Panc1 (cell line): ENCODE measurements around the gene IL19. TPM values are rescaled to one million over a fixed set of nuclear protein-coding genes. Genes with fewer than 3 reads are reported as not detected.

Experiments used
- ATAC-seq: fragments of 200-7000 bp; cut with Tn5 transposase; 2 replicates; pipeline ENCODE4 v1.9.1; 2020; ENCODE audit warnings: mild to moderate bottlenecking, moderate library complexity
- BruUV-seq: library from RNA; stranded (reverse); fragments of 400-500 nt; replicated peaks from 2 replicates; lab custom pipeline; 2021; lab: Mats Ljungman, UMichigan
- CTCF ChIA-PET: fragments of 300-600 bp; sonication (Branson Sonifier 250); formaldehyde crosslinking; loops from one replicate; lab custom pipeline; 2022; ENCODE audit warnings: antibody characterized with exemption; lab: Charles Lee
- POLR2A ChIA-PET: fragments of 300-600 bp; sonication (Branson Sonifier 250); formaldehyde crosslinking; loops from one replicate; lab custom pipeline; 2022; ENCODE audit warnings: antibody characterized with exemption; lab: Charles Lee
- DNase-seq: peaks from one replicate; pipeline ENCODE4 v3.0.0-alpha.2; 2010; ENCODE audit warnings: low read depth, low spot score
- H3K27ac ChIP-seq: 2 replicates; pipeline ENCODE4 v1.5.1; 2011; ENCODE audit warnings: mild to moderate bottlenecking, low read length, inconsistent platforms
- H3K27me3 ChIP-seq: fragments of 200-500 bp; sonication (Bioruptor generic); 2 replicates; pipeline ENCODE4 v1.6.0; 2014; ENCODE audit warnings: low read length, inconsistent platforms; ENCODE audit not compliant: control insufficient read depth, insufficient read depth
- H3K36me3 ChIP-seq: fragments of 200-500 bp; sonication (Bioruptor generic); 2 replicates; pipeline ENCODE4 v1.5.1; 2014; ENCODE audit warnings: inconsistent platforms, mild to moderate bottlenecking, low read length, moderate library complexity; ENCODE audit not compliant: control insufficient read depth, insufficient read depth
- H3K4me1 ChIP-seq: 2 replicates; pipeline ENCODE4 v1.5.1; 2011; ENCODE audit warnings: inconsistent platforms, mild to moderate bottlenecking, low read length, moderate library complexity; ENCODE audit not compliant: control insufficient read depth, insufficient read depth
- H3K4me3 ChIP-seq, 2 experiments: 2 replicates each; pipeline ENCODE4 v1.5.1; 2011 to 2012; ENCODE audit warnings: low read depth in 2 of 2, low read length in 2 of 2, mild to moderate bottlenecking in 2 of 2, inconsistent platforms in 1 of 2, moderate library complexity in 1 of 2
- H3K9me3 ChIP-seq: fragments of 200-500 bp; sonication (Bioruptor generic); 2 replicates; pipeline ENCODE4 v1.5.1; 2014; ENCODE audit warnings: low read depth, mild to moderate bottlenecking, inconsistent platforms, low read length, moderate library complexity; ENCODE audit not compliant: control insufficient read depth, insufficient read depth
- POLR2AphosphoS5 ChIP-seq: IDR thresholded peaks from 2 replicates; pipeline ENCODE4 v1.6.1; 2012; ENCODE audit warnings: mild to moderate bottlenecking, low read depth, low read length, moderate library complexity
- SIN3A ChIP-seq: IDR thresholded peaks from 2 replicates; pipeline ENCODE4 v1.6.1; 2012; ENCODE audit warnings: low read depth, mild to moderate bottlenecking, low read length, moderate library complexity, borderline replicate concordance; ENCODE audit not compliant: insufficient read depth
- TCF7L2 ChIP-seq: IDR thresholded peaks from 2 replicates; pipeline ENCODE4 v1.6.1; 2011; ENCODE audit warnings: mild to moderate bottlenecking, low read depth, low read length, inconsistent platforms
- in situ Hi-C: cut with HindIII; loops from 2 replicates; pipeline ENCODE4 v1.10.0; 2016; ENCODE audit warnings: low sequenced_read_pairs, low pct_unique_long_range_greater_than_20kb
- intact Hi-C: fragments of 100-400 bp; cut with micrococcal nuclease; formaldehyde crosslinking; loops from one replicate; pipeline ENCODE4 v1.10.0; 2022; ENCODE audit not compliant: unreplicated experiment
- total RNA-seq: library from RNA; stranded (reverse); gene quantifications from one replicate; pipeline ENCODE4 v1.2.1, GENCODE V29; 2021; ENCODE audit not compliant: unreplicated experiment
- TF ChIP-seq, protein P1 (sequence below), 2 experiments: IDR thresholded peaks; 2 replicates each; pipeline ENCODE4 v1.6.1; 2011 to 2012; ENCODE audit warnings: low read depth in 2 of 2, control low read depth in 1 of 2, low read length in 1 of 2, mild to moderate bottlenecking in 1 of 2, moderate library complexity in 1 of 2; ENCODE audit not compliant: insufficient read depth in 1 of 2
- TF ChIP-seq, protein P2 (sequence below): fragments of 450-650 bp; IDR thresholded peaks from 2 replicates; pipeline ENCODE4 v1.5.1; 2017; ENCODE audit warnings: mild to moderate bottlenecking

The IL19 gene
- total RNA-seq, 1 experiment from 2014 or later: not detected

DNA sequence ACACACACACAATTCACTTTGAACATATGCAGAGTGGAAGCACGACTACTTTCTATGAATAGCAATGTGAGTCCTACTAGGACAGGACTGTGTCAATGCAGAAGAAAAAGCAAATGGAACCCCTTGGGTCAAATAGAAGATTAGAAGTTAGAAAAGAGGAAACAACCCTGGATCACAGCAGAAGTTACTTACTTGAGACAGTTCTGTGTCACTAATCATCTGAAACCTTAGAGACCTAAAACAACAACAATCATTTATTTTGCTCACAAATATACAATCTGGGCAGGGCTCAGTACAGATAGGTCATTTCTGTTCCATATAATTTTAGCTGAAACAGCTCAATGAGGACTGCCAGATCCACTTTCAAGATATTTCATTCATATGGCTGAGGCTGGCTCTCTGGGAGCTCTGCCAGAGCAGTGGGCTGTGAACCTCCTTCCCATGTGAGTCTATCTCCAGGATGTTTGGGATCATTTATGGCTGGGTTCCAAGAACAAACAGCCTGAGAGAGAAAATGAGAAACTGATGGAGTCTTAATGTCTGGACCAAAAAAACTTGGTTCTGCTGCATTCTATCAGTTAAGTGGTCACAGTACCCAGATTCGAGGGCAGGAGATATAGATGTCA, 44.3 kb downstream of the IL19 start:
- POLR2A ChIA-PET: no interaction called here
- Histone ChIP-seq H3K27me3 (peaks cover 2% of the 10 kb centered on the region; the same call in 1 of the 2 replicates), H3K4me1 (no peaks in the 10 kb centered on the region), H3K9me3 (no peaks in the 10 kb centered on the region), H3K36me3 (no peaks in the 10 kb centered on the region), H3K27ac (no peak overlapping the region), H3K4me3 (no peak overlapping the region)
- CTCF ChIA-PET: no interaction called here
- TF ChIP-seq SIN3A (no peak), POLR2AphosphoS5 (no peak), TCF7L2 (no peak)
- TF ChIP-seq, protein P1, sequence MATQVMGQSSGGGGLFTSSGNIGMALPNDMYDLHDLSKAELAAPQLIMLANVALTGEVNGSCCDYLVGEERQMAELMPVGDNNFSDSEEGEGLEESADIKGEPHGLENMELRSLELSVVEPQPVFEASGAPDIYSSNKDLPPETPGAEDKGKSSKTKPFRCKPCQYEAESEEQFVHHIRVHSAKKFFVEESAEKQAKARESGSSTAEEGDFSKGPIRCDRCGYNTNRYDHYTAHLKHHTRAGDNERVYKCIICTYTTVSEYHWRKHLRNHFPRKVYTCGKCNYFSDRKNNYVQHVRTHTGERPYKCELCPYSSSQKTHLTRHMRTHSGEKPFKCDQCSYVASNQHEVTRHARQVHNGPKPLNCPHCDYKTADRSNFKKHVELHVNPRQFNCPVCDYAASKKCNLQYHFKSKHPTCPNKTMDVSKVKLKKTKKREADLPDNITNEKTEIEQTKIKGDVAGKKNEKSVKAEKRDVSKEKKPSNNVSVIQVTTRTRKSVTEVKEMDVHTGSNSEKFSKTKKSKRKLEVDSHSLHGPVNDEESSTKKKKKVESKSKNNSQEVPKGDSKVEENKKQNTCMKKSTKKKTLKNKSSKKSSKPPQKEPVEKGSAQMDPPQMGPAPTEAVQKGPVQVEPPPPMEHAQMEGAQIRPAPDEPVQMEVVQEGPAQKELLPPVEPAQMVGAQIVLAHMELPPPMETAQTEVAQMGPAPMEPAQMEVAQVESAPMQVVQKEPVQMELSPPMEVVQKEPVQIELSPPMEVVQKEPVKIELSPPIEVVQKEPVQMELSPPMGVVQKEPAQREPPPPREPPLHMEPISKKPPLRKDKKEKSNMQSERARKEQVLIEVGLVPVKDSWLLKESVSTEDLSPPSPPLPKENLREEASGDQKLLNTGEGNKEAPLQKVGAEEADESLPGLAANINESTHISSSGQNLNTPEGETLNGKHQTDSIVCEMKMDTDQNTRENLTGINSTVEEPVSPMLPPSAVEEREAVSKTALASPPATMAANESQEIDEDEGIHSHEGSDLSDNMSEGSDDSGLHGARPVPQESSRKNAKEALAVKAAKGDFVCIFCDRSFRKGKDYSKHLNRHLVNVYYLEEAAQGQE (IDR thresholded peaks at IDR 0.05; ENCODE audit: insufficient read depth in 1 of 2, low read depth in 2 of 2, low read length in 1 of 2): no peak
- TF ChIP-seq, protein P2, sequence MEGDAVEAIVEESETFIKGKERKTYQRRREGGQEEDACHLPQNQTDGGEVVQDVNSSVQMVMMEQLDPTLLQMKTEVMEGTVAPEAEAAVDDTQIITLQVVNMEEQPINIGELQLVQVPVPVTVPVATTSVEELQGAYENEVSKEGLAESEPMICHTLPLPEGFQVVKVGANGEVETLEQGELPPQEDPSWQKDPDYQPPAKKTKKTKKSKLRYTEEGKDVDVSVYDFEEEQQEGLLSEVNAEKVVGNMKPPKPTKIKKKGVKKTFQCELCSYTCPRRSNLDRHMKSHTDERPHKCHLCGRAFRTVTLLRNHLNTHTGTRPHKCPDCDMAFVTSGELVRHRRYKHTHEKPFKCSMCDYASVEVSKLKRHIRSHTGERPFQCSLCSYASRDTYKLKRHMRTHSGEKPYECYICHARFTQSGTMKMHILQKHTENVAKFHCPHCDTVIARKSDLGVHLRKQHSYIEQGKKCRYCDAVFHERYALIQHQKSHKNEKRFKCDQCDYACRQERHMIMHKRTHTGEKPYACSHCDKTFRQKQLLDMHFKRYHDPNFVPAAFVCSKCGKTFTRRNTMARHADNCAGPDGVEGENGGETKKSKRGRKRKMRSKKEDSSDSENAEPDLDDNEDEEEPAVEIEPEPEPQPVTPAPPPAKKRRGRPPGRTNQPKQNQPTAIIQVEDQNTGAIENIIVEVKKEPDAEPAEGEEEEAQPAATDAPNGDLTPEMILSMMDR: no peak
- ATAC-seq (no peak), DNase-seq (no peak)
- intact Hi-C loops: no loop called here
- no TSS peak for BruUV-seq
- in situ Hi-C loops: no loop called here

DNA sequence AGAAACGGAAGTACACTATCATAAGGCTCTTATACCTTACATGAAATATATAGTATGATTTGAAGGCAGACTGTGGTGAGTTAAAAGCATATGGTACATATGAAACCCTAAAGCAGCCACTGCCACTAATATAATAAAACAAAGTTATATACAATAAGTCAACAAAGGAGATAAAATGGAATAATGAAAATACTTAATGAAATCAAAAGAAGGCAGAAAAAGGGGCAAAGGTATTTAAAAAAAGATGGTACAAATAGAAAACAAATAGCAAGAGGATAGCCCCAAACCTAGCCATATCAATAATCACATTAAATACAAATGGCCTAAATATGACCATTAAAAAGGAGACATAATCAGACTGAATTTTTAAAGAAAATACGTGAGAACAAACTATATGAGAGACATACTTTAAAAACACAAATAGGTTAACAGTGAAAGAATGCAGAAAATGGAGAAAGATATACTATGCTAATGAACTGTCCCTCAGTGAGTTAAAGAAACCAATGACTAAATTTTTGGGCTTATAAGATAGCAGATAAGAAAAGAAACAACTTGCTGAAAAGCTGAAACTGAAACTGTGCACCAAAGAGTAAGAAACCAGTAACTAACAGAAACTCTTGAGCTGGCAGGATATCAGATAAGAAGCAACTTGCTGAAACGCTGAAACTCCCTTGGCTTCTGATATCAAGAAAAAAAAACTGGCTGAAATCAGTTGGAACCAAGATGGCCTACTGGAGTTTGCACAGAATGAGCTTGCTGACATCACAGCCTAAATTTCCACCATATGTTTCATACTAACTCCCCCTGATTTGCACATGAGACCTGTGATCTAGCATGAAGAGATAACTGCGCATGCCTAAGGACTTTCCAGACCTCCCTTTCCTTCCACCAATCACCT, 46.1 kb downstream of the IL19 start:
- CTCF ChIA-PET: no interaction called here
- ATAC-seq: no peak

More for the DNA sequence above, 46.1 kb downstream of the IL19 start:
- Histone ChIP-seq H3K36me3 (no peaks in the 10 kb centered on the region), H3K27me3 (peaks cover 5% of the 10 kb centered on the region; the same call in 1 of the 2 replicates), H3K27ac (no peak overlapping the region), H3K4me3 (no peak overlapping the region), H3K9me3 (no peaks in the 10 kb centered on the region), H3K4me1 (no peaks in the 10 kb centered on the region)
- intact Hi-C loops: no loop called here
- POLR2A ChIA-PET: no interaction called here
- no peak for TF ChIP-seq SIN3A
- no peak for TF ChIP-seq TCF7L2
- TF ChIP-seq, protein P1 (IDR thresholded peaks at IDR 0.05; ENCODE audit: insufficient read depth in 1 of 2, low read depth in 2 of 2, low read length in 1 of 2): no peak
- BruUV-seq: no TSS peak
- no peak for DNase-seq
- in situ Hi-C loops: no loop called here
